HepG2 (cell line): ENCODE results near the gene ESYT1. TPM values are rescaled to one million over a fixed set of nuclear protein-coding genes. Genes with fewer than 3 reads are reported as not detected.

Source experiments
- CBX2 ChIP-seq, 2 experiments: fragments of 200-600 bp in 1 of 2; sonication (generic); formaldehyde crosslinking in 1 of 2; IDR thresholded peaks; 2 replicates each; pipeline versions ENCODE4 v1.7.0 to v1.8.1; 2018 to 2022; ENCODE audit warnings: low read depth in 2 of 2, low read length in 1 of 2, mild to moderate bottlenecking in 1 of 2, missing genetic modification reagents in 1 of 2
- HNRNPL ChIP-seq: fragments of 200-400 bp; formaldehyde crosslinking; IDR thresholded peaks from 2 replicates; pipeline ENCODE4 v1.6.1; 2017; ENCODE audit warnings: mild to moderate bottlenecking, low read depth, low read length
- HOXD1 ChIP-seq: sonication (generic); formaldehyde crosslinking; IDR thresholded peaks from 2 replicates; pipeline ENCODE4 v1.5.0; 2020; ENCODE audit warnings: missing genetic modification reagents
- MAF1 ChIP-seq: sonication (generic); formaldehyde crosslinking; IDR thresholded peaks from 2 replicates; pipeline ENCODE4 v1.5.0; 2020; ENCODE audit warnings: missing genetic modification reagents, borderline replicate concordance
- MXI1 ChIP-seq: IDR thresholded peaks from 3 replicates; pipeline ENCODE4 v1.6.1; 2012; ENCODE audit warnings: low read depth, low read length, inconsistent platforms, borderline replicate concordance
- NR2C2 ChIP-seq: sonication (generic); formaldehyde crosslinking; IDR thresholded peaks from 2 replicates; pipeline ENCODE4 v1.4.0; 2020; ENCODE audit warnings: missing genetic modification reagents, mild to moderate bottlenecking, moderate library complexity, borderline replicate concordance
- ONECUT2 ChIP-seq: sonication (generic); formaldehyde crosslinking; IDR thresholded peaks from 2 replicates; pipeline ENCODE4 v1.4.0; 2020; ENCODE audit warnings: missing genetic modification reagents
- RAD51 ChIP-seq: fragments of 450-650 bp; IDR thresholded peaks from 2 replicates; pipeline ENCODE4 v1.6.1; 2016; ENCODE audit warnings: borderline replicate concordance
- SCMH1 ChIP-seq: sonication (generic); formaldehyde crosslinking; IDR thresholded peaks from 2 replicates; pipeline ENCODE4 v1.9.0; 2021; ENCODE audit warnings: missing genetic modification reagents, mild to moderate bottlenecking, borderline replicate concordance
- SMAD9 ChIP-seq: sonication (generic); formaldehyde crosslinking; IDR thresholded peaks from 2 replicates; pipeline ENCODE4 v1.5.1; 2020; ENCODE audit warnings: mild to moderate bottlenecking, missing genetic modification reagents
- ZBTB33 ChIP-seq: sonication (generic); formaldehyde crosslinking; IDR thresholded peaks from 2 replicates; pipeline ENCODE4 v1.4.0; 2020; ENCODE audit warnings: missing genetic modification reagents
- ZC3H13 ChIP-seq: sonication (generic); formaldehyde crosslinking; IDR thresholded peaks from 2 replicates; pipeline ENCODE4 v1.8.1; 2023; ENCODE audit warnings: mild to moderate bottlenecking, missing genetic modification reagents, moderate library complexity
- ZNF143 ChIP-seq: sonication (generic); formaldehyde crosslinking; IDR thresholded peaks from 2 replicates; pipeline ENCODE4 v1.4.0; 2020; ENCODE audit warnings: missing genetic modification reagents
- ZNF24 ChIP-seq: fragments of 450-650 bp; IDR thresholded peaks from 2 replicates; pipeline ENCODE4 v1.6.1; 2017; ENCODE audit warnings: antibody characterized with exemption, mild to moderate bottlenecking
- polyA plus RNA-seq, 8 experiments: library from polyadenylated mRNA; depleted of rRNA in 3 of 8; stranded (reverse) in 7 of 8; unstranded in 1 of 8; fragments of >200 nt; fragmentation: Illumina TruSeq in 4 of 8; extraction: Trizol in 4 of 8; gene quantifications; 2 replicates each; pipeline versions ENCODE4 v1.2.1 to v1.2.3, GENCODE V29; 2011 to 2016; ENCODE audit warnings: low read depth in 4 of 8, missing spikeins in 1 of 8, mixed read lengths in 1 of 8; ENCODE audit not compliant: insufficient read depth in 1 of 8
- total RNA-seq, 5 experiments: library from RNA; depleted of rRNA; stranded (reverse); fragments of >200 nt; fragmentation: Illumina TruSeq; extraction: Trizol; gene quantifications; 2 replicates each; pipeline ENCODE4 v1.2.3, GENCODE V29; 2016; ENCODE audit warnings: low read depth in 1 of 5
- TF ChIP-seq, protein P1 (sequence below), 2 experiments: sonication (generic) in 1 of 2; formaldehyde crosslinking in 1 of 2; IDR thresholded peaks; 2 replicates each; pipeline versions ENCODE4 v1.4.0 to v1.6.1; 2016 to 2020; ENCODE audit warnings: borderline replicate concordance in 1 of 2, low read depth in 1 of 2, mild to moderate bottlenecking in 1 of 2, missing genetic modification reagents in 1 of 2
- TF ChIP-seq, protein P2 (sequence below): IDR thresholded peaks from 2 replicates; pipeline ENCODE4 v1.6.1; 2016; ENCODE audit warnings: low read depth, borderline replicate concordance
- TF ChIP-seq, protein P3 (sequence below): IDR thresholded peaks from 2 replicates; pipeline ENCODE4 v1.6.1; 2012; ENCODE audit warnings: low read length, improper control_type of control experiment

ESYT1 gene
- total and polyA plus RNA-seq, 2 of the 13 experiments (the other 11 are each of a cell fraction or from before 2014, with no cell fraction given), result 66.9 to 71.0 TPM

- TF ChIP-seq ZBTB33 (no peak), MXI1 (peak; percentile 62; the same call in 1 of the 3 replicates), MAF1 (CRISPR knock-in tag) (no peak), ZNF143 (CRISPR knock-in tag) (no peak), SMAD9 (CRISPR knock-in tag) (no peak), ZC3H13 (CRISPR knock-in tag) (peak; percentile 72; the same call in 1 of the 2 replicates), SCMH1 (CRISPR knock-in tag) (no peak), ONECUT2 (CRISPR knock-in tag) (no peak), RAD51 (no peak), HNRNPL (0 out of 2 replicates have a peak, but pooled peaks have one; percentile 22), ZNF24 (no peak), CBX2 (IDR thresholded peaks at IDR 0.05; ENCODE audit: low read depth, low read length) (no peak), CBX2 (CRISPR knock-in tag; IDR thresholded peaks at IDR 0.05; ENCODE audit: low read depth) (no peak; the same call in 1 of the 2 replicates), HOXD1 (CRISPR knock-in tag) (no peak), NR2C2 (CRISPR knock-in tag) (peak; percentile 53)
- TF ChIP-seq, protein P1, sequence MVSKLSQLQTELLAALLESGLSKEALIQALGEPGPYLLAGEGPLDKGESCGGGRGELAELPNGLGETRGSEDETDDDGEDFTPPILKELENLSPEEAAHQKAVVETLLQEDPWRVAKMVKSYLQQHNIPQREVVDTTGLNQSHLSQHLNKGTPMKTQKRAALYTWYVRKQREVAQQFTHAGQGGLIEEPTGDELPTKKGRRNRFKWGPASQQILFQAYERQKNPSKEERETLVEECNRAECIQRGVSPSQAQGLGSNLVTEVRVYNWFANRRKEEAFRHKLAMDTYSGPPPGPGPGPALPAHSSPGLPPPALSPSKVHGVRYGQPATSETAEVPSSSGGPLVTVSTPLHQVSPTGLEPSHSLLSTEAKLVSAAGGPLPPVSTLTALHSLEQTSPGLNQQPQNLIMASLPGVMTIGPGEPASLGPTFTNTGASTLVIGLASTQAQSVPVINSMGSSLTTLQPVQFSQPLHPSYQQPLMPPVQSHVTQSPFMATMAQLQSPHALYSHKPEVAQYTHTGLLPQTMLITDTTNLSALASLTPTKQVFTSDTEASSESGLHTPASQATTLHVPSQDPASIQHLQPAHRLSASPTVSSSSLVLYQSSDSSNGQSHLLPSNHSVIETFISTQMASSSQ (IDR thresholded peaks at IDR 0.05; ENCODE audit: low read depth), result no peak
- TF ChIP-seq, protein P1 (CRISPR knock-in tag; IDR thresholded peaks at IDR 0.05; ENCODE audit: borderline replicate concordance), result peak; percentile 25; the same call in 1 of the 2 replicates
- TF ChIP-seq, protein P2, sequence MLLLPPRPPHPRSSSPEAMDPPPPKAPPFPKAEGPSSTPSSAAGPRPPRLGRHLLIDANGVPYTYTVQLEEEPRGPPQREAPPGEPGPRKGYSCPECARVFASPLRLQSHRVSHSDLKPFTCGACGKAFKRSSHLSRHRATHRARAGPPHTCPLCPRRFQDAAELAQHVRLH (CRISPR knock-in tag), result peak; percentile 45; the same call in 1 of the 2 replicates
- TF ChIP-seq, protein P3, sequence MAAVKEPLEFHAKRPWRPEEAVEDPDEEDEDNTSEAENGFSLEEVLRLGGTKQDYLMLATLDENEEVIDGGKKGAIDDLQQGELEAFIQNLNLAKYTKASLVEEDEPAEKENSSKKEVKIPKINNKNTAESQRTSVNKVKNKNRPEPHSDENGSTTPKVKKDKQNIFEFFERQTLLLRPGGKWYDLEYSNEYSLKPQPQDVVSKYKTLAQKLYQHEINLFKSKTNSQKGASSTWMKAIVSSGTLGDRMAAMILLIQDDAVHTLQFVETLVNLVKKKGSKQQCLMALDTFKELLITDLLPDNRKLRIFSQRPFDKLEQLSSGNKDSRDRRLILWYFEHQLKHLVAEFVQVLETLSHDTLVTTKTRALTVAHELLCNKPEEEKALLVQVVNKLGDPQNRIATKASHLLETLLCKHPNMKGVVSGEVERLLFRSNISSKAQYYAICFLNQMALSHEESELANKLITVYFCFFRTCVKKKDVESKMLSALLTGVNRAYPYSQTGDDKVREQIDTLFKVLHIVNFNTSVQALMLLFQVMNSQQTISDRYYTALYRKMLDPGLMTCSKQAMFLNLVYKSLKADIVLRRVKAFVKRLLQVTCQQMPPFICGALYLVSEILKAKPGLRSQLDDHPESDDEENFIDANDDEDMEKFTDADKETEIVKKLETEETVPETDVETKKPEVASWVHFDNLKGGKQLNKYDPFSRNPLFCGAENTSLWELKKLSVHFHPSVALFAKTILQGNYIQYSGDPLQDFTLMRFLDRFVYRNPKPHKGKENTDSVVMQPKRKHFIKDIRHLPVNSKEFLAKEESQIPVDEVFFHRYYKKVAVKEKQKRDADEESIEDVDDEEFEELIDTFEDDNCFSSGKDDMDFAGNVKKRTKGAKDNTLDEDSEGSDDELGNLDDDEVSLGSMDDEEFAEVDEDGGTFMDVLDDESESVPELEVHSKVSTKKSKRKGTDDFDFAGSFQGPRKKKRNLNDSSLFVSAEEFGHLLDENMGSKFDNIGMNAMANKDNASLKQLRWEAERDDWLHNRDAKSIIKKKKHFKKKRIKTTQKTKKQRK, result no peak
These were observed 47.4 kb upstream of the ESYT1 start (continued) for GRCh38 chr12:56080556-56081138.
